H9 (cell line): ENCODE measurements around the gene UQCC2. TPM values are rescaled to one million over a fixed set of nuclear protein-coding genes. Genes with fewer than 3 reads are reported as not detected.

Experiments
- DNase-seq: peaks from one replicate; pipeline ENCODE4 v3.0.0-alpha.2; 2017
- H2AFZ ChIP-seq: one replicate; pipeline ENCODE4 v1.6.1; 2013; ENCODE audit warnings: mild to moderate bottlenecking, low read length, control low read depth, moderate library complexity
- H2AK5ac ChIP-seq: 2 replicates; pipeline ENCODE4 v1.6.1; 2013; ENCODE audit warnings: low read length, control low read depth, mixed read lengths; ENCODE audit not compliant: insufficient read length
- H2BK120ac ChIP-seq: one replicate; pipeline ENCODE4 v1.6.1; 2013; ENCODE audit warnings: low read depth, mild to moderate bottlenecking, low read length, control low read depth, inconsistent platforms; ENCODE audit not compliant: poor library complexity, severe bottlenecking
- H2BK12ac ChIP-seq: 2 replicates; pipeline ENCODE4 v1.6.1; 2013; ENCODE audit warnings: low read length, control low read depth, mixed read lengths, low read depth; ENCODE audit not compliant: insufficient read length
- H2BK15ac ChIP-seq: 2 replicates; pipeline ENCODE4 v1.6.1; 2013; ENCODE audit warnings: low read depth, low read length, control low read depth
- H2BK20ac ChIP-seq: one replicate; pipeline ENCODE4 v1.6.1; 2013; ENCODE audit warnings: low read depth, mild to moderate bottlenecking, low read length, control low read depth, inconsistent platforms; ENCODE audit not compliant: poor library complexity, severe bottlenecking
- H2BK5ac ChIP-seq: 2 replicates; pipeline ENCODE4 v1.6.1; 2013; ENCODE audit warnings: low read length, control low read depth, mixed read lengths; ENCODE audit not compliant: insufficient read length
- H3K14ac ChIP-seq: 2 replicates; pipeline ENCODE4 v1.6.1; 2013; ENCODE audit warnings: low read length, control low read depth; ENCODE audit not compliant: insufficient read depth
- H3K18ac ChIP-seq: 2 replicates; pipeline ENCODE4 v1.6.1; 2013; ENCODE audit warnings: low read depth, mild to moderate bottlenecking, mixed read lengths, low read length, control low read depth; ENCODE audit not compliant: insufficient read length
- H3K23ac ChIP-seq: 2 replicates; pipeline ENCODE4 v1.6.1; 2013; ENCODE audit warnings: low read length, control low read depth, mixed read lengths, low read depth; ENCODE audit not compliant: insufficient read length
- H3K23me2 ChIP-seq: 2 replicates; pipeline ENCODE4 v1.6.1; 2013; ENCODE audit warnings: low read depth, mild to moderate bottlenecking, mixed read lengths, low read length, control low read depth; ENCODE audit not compliant: insufficient read length, poor library complexity, severe bottlenecking
- H3K27ac ChIP-seq: 2 replicates; pipeline ENCODE4 v1.5.1; 2013; ENCODE audit warnings: low read length, control low read depth, mixed read lengths, low read depth; ENCODE audit not compliant: insufficient read length
- H3K27me3 ChIP-seq: 2 replicates; pipeline ENCODE4 v1.6.1; 2013; ENCODE audit warnings: low read length, control low read depth, inconsistent platforms; ENCODE audit not compliant: insufficient read depth
- H3K4ac ChIP-seq: 2 replicates; pipeline ENCODE4 v1.6.1; 2013; ENCODE audit warnings: low read depth, mild to moderate bottlenecking, control low read depth, inconsistent platforms, low read length, moderate library complexity
- H3K4me1 ChIP-seq: 2 replicates; pipeline ENCODE4 v1.6.1; 2013; ENCODE audit warnings: low read length, control low read depth, inconsistent platforms; ENCODE audit not compliant: insufficient read depth
- H3K4me2 ChIP-seq: 2 replicates; pipeline ENCODE4 v1.6.1; 2013; ENCODE audit warnings: low read length, control low read depth, mixed read lengths; ENCODE audit not compliant: insufficient read length, insufficient read depth
- H3K56ac ChIP-seq: 2 replicates; pipeline ENCODE4 v1.6.1; 2013; ENCODE audit warnings: low read depth, mild to moderate bottlenecking, mixed read lengths, low read length, control low read depth; ENCODE audit not compliant: insufficient read length
- H3K79me1 ChIP-seq: 2 replicates; pipeline ENCODE4 v1.6.1; 2013; ENCODE audit warnings: low read depth, mild to moderate bottlenecking, moderate library complexity, low read length, control low read depth, inconsistent platforms; ENCODE audit not compliant: insufficient read depth, poor library complexity, severe bottlenecking
- H3K79me2 ChIP-seq: 2 replicates; pipeline ENCODE4 v1.6.1; 2013; ENCODE audit warnings: low read length, control low read depth, inconsistent platforms; ENCODE audit not compliant: insufficient read depth
- H3K9ac ChIP-seq: 2 replicates; pipeline ENCODE4 v1.6.1; 2013; ENCODE audit warnings: low read length, control low read depth, mixed read lengths; ENCODE audit not compliant: insufficient read length; ENCODE audit errors: extremely low read depth
- H3K9me3 ChIP-seq: one replicate; pipeline ENCODE4 v1.6.1; 2013; ENCODE audit warnings: low read depth, low read length, inconsistent platforms; ENCODE audit not compliant: control insufficient read depth
- H3T11ph ChIP-seq: one replicate; pipeline ENCODE4 v1.6.1; 2013; ENCODE audit warnings: mild to moderate bottlenecking, low read length, control low read depth, inconsistent platforms
- H4K20me1 ChIP-seq: one replicate; pipeline ENCODE4 v1.6.1; 2013; ENCODE audit not compliant: control insufficient read depth, insufficient read length, insufficient read depth
- H4K5ac ChIP-seq: 2 replicates; pipeline ENCODE4 v1.6.1; 2013; ENCODE audit warnings: low read depth, mild to moderate bottlenecking, mixed read lengths, low read length, control low read depth; ENCODE audit not compliant: insufficient read length
- H4K8ac ChIP-seq: replicated peaks from 2 replicates; pipeline ENCODE4 v1.6.1; 2013; ENCODE audit warnings: low read length, control low read depth, mixed read lengths, low read depth; ENCODE audit not compliant: insufficient read length
- H4K91ac ChIP-seq: 2 replicates; pipeline ENCODE4 v1.6.1; 2013; ENCODE audit warnings: low read depth, mild to moderate bottlenecking, moderate library complexity, mixed read lengths, low read length, control low read depth; ENCODE audit not compliant: insufficient read length
- H3K27ac Mint-ChIP-seq, 3 experiments: 2 replicates in 2 of 3; 3 replicates in 1 of 3; pipeline ENCODE4 v1.8.0; 2020 to 2021; ENCODE audit warnings: mixed read lengths in 3 of 3, mild to moderate bottlenecking in 1 of 3, moderate library complexity in 1 of 3
- H3K27me3 Mint-ChIP-seq: 2 replicates; pipeline ENCODE4 v1.8.0; 2021; ENCODE audit warnings: low read depth, mild to moderate bottlenecking, moderate library complexity, mixed read lengths
- H3K36me3 Mint-ChIP-seq, 3 experiments: 2 replicates in 2 of 3; 3 replicates in 1 of 3; pipeline ENCODE4 v1.8.0; 2020 to 2021; ENCODE audit warnings: low read depth in 3 of 3, mixed read lengths in 3 of 3; ENCODE audit not compliant: insufficient read depth in 1 of 3
- H3K4me1 Mint-ChIP-seq, 2 experiments: 2 replicates each; pipeline ENCODE4 v1.8.0; 2020; ENCODE audit warnings: mixed read lengths in 2 of 2
- H3K4me3 Mint-ChIP-seq, 2 experiments: 2 replicates in 1 of 2; 3 replicates in 1 of 2; pipeline ENCODE4 v1.8.0; 2020 to 2021; ENCODE audit warnings: mild to moderate bottlenecking in 2 of 2, mixed read lengths in 2 of 2, moderate library complexity in 1 of 2
- H3K9me3 Mint-ChIP-seq, 2 experiments: 2 replicates in 1 of 2; 3 replicates in 1 of 2; pipeline ENCODE4 v1.8.0; 2020; ENCODE audit warnings: mild to moderate bottlenecking in 2 of 2, mixed read lengths in 2 of 2, moderate library complexity in 1 of 2
- CTCF ChIP-seq: fragments of 200-600 bp; sonication (generic); conservative IDR thresholded peaks from 3 replicates; pipeline ENCODE4 v1.8.0; 2021; ENCODE audit warnings: antibody characterized with exemption, mild to moderate bottlenecking
- WGBS: extraction: QIAGEN DNeasy Blood & Tissue Kit; methylation state at CpG from one replicate; pipeline ENCODE4 v1.1.7; 2013; ENCODE audit warnings: missing lambda C conversion rate, low lambda C conversion rate, mixed read lengths; ENCODE audit not compliant: insufficient read length; ENCODE audit errors: extremely low coverage; 5-methylcytosine and 5-hydroxymethylcytosine counted together
- total RNA-seq: library from RNA; stranded (reverse); gene quantifications from 2 replicates; pipeline ENCODE4 v1.2.1, GENCODE V29; 2021

The UQCC2 gene
- total RNA-seq, 1 experiment from 2014 or later, result 140 TPM

GRCh38 chr6:33742837-33743236 is 31.3 kb upstream of the UQCC2 start:
- no peaks in the 10 kb centered on the region for H3K79me2 ChIP-seq
- no peak overlapping the region for H4K5ac ChIP-seq
- no peak overlapping the region for H2BK120ac ChIP-seq
- H3K9ac ChIP-seq, result no peak overlapping the region
- H3K4me2 ChIP-seq, result no peak overlapping the region
- no peak for DNase-seq
- Mint-ChIP-seq H3K27me3 (peaks cover 7% of the 10 kb centered on the region), H3K27ac (no peak overlapping the region), H3K9me3 (no peaks in the 10 kb centered on the region), H3K4me3 (peak overlapping the region in 1 of 2 experiments; percentile 12; a peak in 2 of 5 replicates), H3K4me1 (peaks cover 40 to 44% of the 10 kb centered on the region in 2 experiments), H3K36me3 (no peaks in the 10 kb centered on the region; a peak in 1 of 7 replicates)
- H3K18ac ChIP-seq, result no peak overlapping the region
- H3K14ac ChIP-seq, result no peak overlapping the region
- no peak overlapping the region for H4K8ac ChIP-seq
- no peak overlapping the region for H3K27ac ChIP-seq
- no peaks in the 10 kb centered on the region for H3K79me1 ChIP-seq
- H2BK12ac ChIP-seq, result no peak overlapping the region
- H4K20me1 ChIP-seq, result no peaks in the 10 kb centered on the region
- no peak overlapping the region for H3K23ac ChIP-seq
- H3K56ac ChIP-seq, result no peak overlapping the region
- no peaks in the 10 kb centered on the region for H3K27me3 ChIP-seq
- no peaks in the 10 kb centered on the region for H3K9me3 ChIP-seq
- H2AFZ ChIP-seq, result no peak overlapping the region
- H2BK5ac ChIP-seq, result no peak overlapping the region
- H3K4ac ChIP-seq, result no peak overlapping the region
- H3K23me2 ChIP-seq, result no peaks in the 10 kb centered on the region
- H3K4me1 ChIP-seq, result peaks cover 8% of the 10 kb centered on the region; the same call in 1 of the 2 replicates
- no CpG with 5 or more reads among the region's 7 CpGs for WGBS
- no peak overlapping the region for H2BK20ac ChIP-seq
- H4K91ac ChIP-seq, result no peak overlapping the region
- H3T11ph ChIP-seq, result no peak overlapping the region
- no peak for TF ChIP-seq CTCF
- H2BK15ac ChIP-seq, result no peak overlapping the region
- no peak overlapping the region for H2AK5ac ChIP-seq
